Forelimb muscle (tissue), 1 donor: ENCODE results near the gene PRKAR1B. TPM values are rescaled to one million over a fixed set of nuclear protein-coding genes. Genes with fewer than 3 reads are reported as not detected.

Experiments
- DNase-seq: peaks from one replicate; pipeline ENCODE4 v3.0.0-alpha.2; 2013; ENCODE audit warnings: low read depth
- polyA plus RNA-seq: library from polyadenylated mRNA; unstranded; fragments of 120-200 nt; gene quantifications from one replicate; pipeline ENCODE4 v1.2.1, GENCODE V29; 2013; ENCODE audit not compliant: insufficient read length

Gene PRKAR1B
- polyA plus RNA-seq, 1 donor, result 28.8 TPM

- no peak for DNase-seq
Measured at GRCh38 chr7:541661-542060, 185.4 kb downstream of the PRKAR1B start.

GRCh38 chr7:540997-541396, 186.1 kb downstream of the PRKAR1B start:
- no peak for DNase-seq

- no peak for DNase-seq
Measured at GRCh38 chr7:540579-540978, 186.5 kb downstream of the PRKAR1B start.

DNA sequence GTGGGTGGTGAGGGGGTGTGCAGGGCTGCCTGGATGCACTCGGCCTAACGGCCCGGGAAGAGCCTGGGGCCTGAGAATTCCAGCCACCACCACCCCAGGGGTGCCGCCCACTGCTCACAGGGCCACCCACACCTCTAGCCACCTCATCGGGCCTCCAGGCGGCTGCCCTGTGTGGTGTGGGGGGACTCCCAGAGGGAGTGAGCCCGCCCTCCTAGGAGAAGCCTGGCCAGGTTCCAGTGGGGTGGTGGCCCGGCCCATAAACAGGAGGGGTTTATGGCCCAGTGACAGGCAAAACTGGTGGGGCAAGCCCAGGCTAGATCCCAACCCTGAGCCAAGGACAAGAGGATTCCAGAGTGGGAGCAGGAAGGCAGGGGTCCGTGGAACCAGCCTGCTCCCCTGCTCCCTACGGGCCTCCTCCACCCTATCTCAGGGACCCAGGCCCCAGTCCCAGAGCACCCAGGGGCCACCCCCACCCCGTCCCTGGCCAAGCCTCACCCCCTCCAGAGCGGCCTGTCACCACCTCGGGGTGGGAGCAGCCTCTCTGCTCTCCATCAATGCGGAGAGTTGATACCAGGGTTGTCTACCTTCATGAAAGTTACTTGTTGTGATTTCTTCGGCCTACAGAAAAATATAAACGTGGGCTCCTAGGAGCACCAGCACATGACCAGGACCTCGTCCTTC, 187.2 kb downstream of the PRKAR1B start:
- DNase-seq, result no peak

- DNase-seq, result no peak
Measured at GRCh38 chr7:538764-539685, 188.1 kb downstream of the PRKAR1B start.

DNA sequence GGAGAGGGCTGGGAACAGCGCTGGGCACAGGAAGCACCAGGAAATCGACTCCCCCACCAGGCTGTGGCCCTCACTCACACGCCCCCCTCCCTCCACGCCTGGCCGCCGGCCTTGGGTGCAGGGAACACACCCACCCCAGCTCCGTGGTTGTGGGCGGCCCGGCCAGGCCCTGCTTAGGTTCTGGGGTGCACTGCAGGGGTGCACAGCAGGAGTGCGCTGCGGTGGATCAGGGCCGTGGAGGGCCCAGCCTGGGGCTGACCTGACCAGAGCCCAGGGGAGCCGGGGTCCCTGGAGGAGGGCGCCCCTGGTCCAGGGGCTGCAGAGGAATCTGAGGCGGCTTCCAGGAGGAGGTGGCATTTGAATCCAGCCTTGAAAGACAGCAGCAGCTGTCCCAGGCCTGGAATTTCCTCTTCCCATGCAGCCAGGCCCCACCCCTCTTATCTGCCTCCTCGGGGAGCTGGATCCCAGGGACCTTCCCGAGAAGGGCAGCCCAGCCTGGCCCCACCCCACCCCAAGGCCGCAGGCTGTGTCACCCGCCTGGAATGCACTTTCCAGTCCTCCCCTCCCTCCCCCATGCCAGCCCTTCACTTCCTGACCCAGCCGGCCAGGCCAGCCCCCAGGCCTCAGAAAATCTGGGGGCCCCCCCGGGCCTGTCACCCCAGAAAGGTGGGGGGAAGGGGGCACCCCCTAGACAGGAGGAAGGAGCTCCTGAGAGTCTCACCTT, 189.0 kb downstream of the PRKAR1B start:
- DNase-seq, result no peak

GRCh38 chr7:536231-536630, 190.8 kb downstream of the PRKAR1B start:
- no peak for DNase-seq

- DNase-seq, result no peak
Measured at GRCh38 chr7:534959-535358, 192.1 kb downstream of the PRKAR1B start.

- DNase-seq, result no peak
Measured at GRCh38 chr7:534075-534474, 193.0 kb downstream of the PRKAR1B start.

GRCh38 chr7:533266-533665, 193.8 kb downstream of the PRKAR1B start:
- DNase-seq, result no peak

GRCh38 chr7:532379-533143, 194.5 kb downstream of the PRKAR1B start:
- DNase-seq, result no peak

GRCh38 chr7:531777-532176, 195.3 kb downstream of the PRKAR1B start:
- no peak for DNase-seq

DNA sequence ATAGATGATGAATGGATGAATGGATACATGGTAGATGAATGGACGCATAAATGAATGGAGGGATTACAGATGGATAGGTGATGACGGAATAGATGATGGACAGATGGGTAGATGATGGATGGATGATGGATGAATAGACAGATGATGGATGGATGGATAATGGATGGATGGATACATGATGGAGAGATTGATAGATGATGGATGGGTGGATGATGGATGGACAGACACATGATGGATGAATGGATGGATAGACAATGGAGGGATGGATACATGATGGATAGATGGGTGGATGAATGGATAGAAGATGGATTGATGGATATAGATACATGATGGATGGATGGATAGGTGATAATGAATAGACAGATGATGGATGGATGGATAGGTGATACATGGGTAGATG, 198.6 kb downstream of the PRKAR1B start:
- DNase-seq, result no peak

DNA sequence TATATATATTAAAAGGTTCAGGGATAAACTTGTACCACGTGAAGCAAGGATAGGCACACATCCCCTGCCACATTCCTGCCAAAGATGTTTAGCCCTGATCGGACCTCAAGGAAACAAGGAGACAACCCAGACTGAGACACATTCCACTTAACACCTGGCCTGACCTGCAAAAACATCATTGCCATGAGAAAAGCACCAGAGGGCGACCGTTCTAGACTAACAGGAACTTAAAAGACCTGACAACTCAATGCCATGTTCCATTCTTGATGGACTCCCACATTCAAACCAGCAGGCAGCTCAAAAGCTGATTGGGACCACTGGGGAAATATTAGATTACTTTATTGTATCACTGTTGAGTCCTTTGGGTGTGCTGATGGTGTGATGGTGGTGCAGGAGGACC, 199.4 kb downstream of the PRKAR1B start:
- no peak for DNase-seq

DNA sequence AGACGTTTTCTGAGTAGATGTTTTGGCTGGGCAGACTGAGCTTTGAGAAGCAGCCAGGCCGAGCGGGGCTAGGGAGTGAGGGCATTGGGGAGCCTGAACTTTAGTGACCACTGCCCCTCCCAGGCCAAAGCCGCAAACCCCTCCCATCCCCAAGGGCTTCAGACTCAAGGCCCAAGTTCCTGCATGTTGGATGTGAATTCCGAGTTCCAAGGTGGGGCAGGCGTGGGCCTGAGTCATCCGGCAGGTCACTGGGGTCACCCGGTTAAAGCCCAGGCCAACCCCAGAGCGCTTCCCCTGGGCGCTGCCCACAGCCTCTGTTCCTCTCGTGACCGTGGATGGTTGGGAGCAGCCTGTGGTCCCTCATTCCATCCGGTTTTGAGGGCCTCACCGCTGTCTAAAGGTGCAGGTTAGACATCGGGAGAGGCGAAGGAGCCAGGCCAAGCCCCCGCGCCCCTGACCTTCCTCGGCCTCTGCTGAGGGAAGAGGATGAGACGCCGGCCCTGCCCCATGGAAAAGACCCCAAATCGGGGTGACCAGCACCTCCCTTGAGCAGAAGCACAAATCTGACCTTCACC, 200.5 kb downstream of the PRKAR1B start:
- no peak for DNase-seq

DNA sequence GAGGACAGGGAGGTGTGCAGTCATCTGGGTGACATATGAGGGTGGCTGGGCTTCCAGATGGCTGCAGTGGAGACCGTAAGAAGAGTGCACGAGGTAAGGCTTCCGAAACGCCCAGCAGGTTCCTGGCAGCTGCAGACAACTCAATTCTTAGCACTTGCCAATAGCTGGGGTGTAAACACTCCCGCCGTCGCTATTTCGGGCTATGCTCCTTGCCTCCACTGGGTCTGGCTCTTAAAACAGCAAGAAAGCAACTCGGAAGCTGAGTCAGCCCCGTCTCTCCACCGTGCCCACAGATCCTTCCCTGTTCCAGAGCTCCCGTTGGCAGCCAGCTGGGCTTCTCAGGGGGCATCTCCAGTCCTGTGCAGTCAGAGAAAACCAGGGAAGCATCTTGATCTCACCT, 201.3 kb downstream of the PRKAR1B start:
- no peak for DNase-seq

GRCh38 chr7:524800-525199, 202.3 kb downstream of the PRKAR1B start:
- no peak for DNase-seq

DNA sequence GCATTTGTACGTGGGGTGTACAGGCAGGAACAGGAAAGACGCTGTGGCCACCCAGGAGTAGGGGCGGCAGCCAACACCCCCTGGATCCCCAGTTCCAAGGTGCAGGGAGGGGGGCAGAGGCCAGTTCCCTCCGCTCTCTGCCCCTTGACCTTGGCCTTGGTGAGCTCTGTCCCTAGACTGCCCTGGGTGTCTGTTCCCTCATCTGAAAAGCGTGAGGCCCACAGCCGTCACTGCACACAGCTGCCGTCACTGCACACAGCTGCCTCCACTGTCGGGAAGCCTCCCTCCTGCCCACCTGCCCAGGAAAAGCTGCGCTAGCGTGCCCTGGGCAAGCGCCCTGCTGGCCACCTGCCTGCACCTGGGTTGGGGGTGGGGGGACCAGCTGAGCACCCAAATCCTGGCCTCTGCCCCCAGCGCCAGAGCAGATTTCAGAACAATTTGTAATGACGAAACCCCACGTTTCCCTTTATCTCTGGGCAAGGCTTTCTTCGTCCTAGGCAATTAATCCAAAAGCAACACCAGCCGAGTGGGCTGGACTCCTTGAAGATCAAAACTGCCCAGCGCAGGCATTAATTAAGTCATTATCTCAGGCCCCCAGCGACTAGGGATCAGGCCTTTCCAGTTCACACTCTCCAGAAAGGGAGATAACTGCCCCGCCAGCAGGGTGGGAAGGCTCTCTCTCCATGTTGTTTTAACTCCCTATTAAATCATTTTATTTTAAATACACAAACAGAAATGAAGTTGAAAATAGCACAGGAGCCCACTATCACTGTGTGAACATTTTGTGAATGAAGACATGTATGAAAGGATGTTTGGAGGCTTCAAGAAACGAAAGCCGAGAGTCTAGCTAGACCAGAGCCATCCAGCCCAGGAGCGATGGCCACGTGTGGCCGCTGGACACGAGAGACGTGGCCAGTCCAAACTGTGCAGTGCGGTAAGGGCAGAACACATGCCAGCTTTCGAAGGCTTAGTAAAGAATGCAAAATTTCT, 203.4 kb downstream of the PRKAR1B start:
- no peak for DNase-seq

- no peak for DNase-seq
Measured at GRCh38 chr7:522951-523314, 204.1 kb downstream of the PRKAR1B start.
